Subcutaneous adipose tissue (tissue), 4 donors: Measurements from ENCODE around the gene CCL2. TPM values are rescaled to one million over a fixed set of nuclear protein-coding genes. Genes with fewer than 3 reads are reported as not detected.

Source experiments
- CTCF ChIP-seq: fragments of 450-650 bp; IDR thresholded peaks from one replicate; pipeline ENCODE4 v1.5.1; 2016; ENCODE audit warnings: low read depth, mild to moderate bottlenecking, control low read depth, antibody characterized with exemption, moderate library complexity
- total RNA-seq, 4 donors: library from RNA; depleted of rRNA; stranded (reverse); fragments of >200 nt; gene quantifications; one replicate each; pipeline ENCODE4 v1.1.0, GENCODE V29; 2016

CCL2 gene
- total RNA-seq, result 10 to 100 TPM in 2 of 4 donors, 1 to 10 TPM in 1, not detected in 1; 7.9 to 24.3 (median 24.1) TPM

DNA sequence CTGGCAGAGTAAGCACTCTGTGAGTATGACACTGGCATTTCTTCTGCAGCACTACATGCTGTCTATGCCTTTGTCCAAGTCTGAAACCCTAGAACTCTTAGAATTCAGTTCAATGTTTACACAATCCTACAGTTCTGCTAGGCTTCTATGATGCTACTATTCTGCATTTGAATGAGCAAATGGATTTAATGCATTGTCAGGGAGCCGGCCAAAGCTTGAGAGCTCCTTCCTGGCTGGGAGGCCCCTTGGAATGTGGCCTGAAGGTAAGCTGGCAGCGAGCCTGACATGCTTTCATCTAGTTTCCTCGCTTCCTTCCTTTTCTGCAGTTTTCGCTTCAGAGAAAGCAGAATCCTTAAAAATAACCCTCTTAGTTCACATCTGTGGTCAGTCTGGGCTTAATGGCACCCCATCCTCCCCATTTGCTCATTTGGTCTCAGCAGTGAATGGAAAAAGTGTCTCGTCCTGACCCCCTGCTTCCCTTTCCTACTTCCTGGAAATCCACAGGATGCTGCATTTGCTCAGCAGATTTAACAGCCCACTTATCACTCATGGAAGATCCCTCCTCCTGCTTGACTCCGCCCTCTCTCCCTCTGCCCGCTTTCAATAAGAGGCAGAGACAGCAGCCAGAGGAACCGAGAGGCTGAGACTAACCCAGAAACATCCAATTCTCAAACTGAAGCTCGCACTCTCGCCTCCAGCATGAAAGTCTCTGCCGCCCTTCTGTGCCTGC is at the start of gene CCL2:
Gene CCL2, plus strand, starts transcription at position 635 of the 730 bp plus-strand sequence. Its CDS starts 65 bp downstream, at position 700.
- no peak for TF ChIP-seq CTCF

GRCh38 chr17:34205401-34205800 is 49.7 kb upstream of the CCL2 start:
- TF ChIP-seq CTCF, result no peak

DNA sequence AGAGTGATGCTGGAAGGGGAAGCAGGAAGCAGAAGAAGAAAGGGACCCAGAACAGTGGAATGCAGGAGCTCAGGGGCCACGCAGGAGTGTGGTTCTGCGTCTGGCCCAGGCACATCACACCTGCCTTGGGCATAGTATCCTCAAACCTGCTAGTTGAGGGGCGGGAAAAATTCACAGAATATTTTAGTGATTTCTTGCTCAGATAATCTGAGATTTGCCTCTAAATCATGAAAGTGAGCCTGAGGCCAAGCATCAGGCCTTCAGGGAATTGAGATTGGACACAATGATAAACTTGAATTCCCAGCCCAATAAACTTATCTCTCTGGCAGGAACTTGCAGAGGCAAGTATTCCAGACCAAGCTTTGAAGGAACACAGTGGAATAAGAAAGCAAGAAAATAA is 48.5 kb upstream of the CCL2 start:
- TF ChIP-seq CTCF, result no peak

DNA sequence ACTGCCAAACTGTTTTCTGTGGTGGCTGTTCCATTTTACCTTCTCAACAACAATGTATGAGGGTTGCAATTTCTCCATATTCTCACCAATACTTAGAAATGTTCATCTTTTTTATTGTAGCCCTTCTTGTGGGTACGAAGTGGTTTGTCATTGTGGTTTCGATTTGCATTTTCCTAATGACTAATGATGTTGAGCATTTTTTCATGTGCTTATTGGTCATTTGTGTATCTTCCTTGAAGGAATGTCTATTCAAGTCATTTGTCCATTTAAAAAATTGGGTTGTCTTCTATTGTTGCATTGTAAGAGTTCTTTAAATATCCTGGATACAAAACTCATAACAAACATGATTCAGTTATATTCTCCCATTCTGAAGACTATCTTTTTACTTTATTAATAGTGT is 47.5 kb upstream of the CCL2 start:
- TF ChIP-seq CTCF, result no peak

DNA sequence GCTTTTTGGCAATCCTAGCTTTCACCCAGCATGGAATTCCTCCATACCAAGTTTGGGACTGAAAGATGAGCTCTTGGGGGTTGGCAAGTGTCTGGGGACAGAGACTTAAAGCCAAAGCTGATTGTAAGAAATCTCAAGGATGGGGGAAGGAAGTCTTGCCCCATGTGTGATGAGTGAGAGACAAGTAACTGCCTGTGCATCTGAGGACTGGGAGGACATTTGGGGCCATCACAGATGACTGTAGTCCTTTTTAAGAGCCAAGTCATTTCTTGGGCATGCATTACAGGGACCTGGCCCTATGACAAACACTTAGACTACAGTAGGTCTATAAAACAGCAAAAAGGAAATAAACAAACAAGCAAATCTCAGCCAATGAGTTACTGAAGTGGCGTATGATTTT is 36.3 kb upstream of the CCL2 start:
- no peak for TF ChIP-seq CTCF

DNA sequence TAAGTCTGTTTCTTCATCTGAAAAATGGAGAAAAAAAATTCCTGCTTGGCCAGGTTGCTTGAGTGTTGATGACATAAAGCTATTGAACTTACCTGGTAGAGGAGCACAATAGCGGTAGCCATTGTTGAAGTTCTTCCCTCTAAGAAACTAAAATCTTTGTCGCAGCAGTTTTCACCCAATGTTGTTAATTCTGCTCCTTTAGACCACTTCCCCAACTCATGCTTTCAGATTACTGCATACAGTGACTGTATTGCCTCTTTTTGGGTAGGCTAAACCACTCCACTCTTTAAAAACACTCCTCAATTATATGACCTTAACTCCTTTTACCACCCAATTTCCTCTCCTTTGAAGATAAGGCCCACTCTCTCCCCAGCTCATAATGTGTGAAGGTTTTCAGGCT is 35.7 kb upstream of the CCL2 start:
- TF ChIP-seq CTCF, result no peak

GRCh38 chr17:34220045-34220751 is 34.9 kb upstream of the CCL2 start:
- no peak for TF ChIP-seq CTCF
